GM18502 (cell line): Measurements from ENCODE around the gene C16orf87.

ENCODE experiments used
- ATAC-seq: cut with Tn5 transposase; IDR thresholded peaks from one replicate; pipeline ENCODE4 v1.9.1; 2021; ENCODE audit warnings: mild to moderate bottlenecking; ENCODE audit not compliant: unreplicated experiment, poor library complexity

Gene C16orf87

GRCh38 chr16:46763147-46763546, 67.8 kb downstream of the C16orf87 start:
- no peak for ATAC-seq

GRCh38 chr16:46762583-46762982, 68.4 kb downstream of the C16orf87 start:
- ATAC-seq = no peak

GRCh38 chr16:46759309-46759708, 71.7 kb downstream of the C16orf87 start:
- ATAC-seq = no peak

GRCh38 chr16:46757339-46758050, 73.5 kb downstream of the C16orf87 start:
- no peak for ATAC-seq

- ATAC-seq = no peak
Measured at GRCh38 chr16:46756772-46757171, 74.2 kb downstream of the C16orf87 start.

DNA sequence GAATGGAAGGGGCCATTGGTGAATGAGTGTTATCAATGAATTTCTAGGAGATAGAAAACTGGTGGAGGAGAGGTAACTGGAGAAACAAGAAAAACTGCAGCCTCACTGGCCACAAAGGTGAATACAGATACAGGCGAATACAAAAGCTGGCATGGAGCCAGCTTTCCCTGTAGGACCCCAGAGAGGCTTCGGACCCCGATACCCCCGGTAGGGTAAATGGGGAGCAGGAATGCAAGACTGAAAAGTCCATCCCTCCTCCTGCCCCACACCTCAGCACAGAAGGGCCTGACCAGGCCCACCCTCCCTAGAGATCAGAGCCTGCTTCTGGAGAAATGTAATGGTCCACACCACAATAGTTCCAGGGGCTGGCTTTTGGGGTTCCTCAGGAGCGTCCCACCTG, 78.0 kb downstream of the C16orf87 start:
- ATAC-seq = no peak

DNA sequence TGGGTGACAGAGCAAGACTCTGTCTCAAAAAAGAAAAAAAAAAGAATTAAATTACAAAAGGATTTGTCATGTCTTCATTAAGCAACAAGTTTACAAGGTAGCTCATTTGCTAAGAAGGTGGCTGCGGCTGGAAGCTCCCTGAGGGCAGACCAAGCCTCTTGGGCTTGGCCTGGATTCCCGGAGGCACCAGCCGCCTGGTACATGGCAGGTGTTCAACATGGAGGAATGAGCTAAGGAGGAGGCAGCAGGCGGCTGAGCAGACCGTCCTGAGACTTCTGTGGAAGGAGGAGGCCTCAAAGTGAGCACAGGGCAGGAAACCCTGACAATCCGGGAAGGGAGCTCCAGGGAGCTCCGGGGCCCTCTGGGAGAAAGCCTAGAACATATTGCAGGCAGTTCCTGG, 79.6 kb downstream of the C16orf87 start:
- ATAC-seq = no peak

GRCh38 chr16:46748775-46749705, 81.9 kb downstream of the C16orf87 start:
- peak; percentile 76 for ATAC-seq

- ATAC-seq = no peak
Measured at GRCh38 chr16:46747777-46748651, 83.0 kb downstream of the C16orf87 start, which contains the start of gene MYLK3. TSS of gene MYLK3 (minus strand) at chr16:46748344. CDS start at chr16:46748193, 151 bp downstream.

- ATAC-seq = no peak
Measured at GRCh38 chr16:46746821-46747776, 83.9 kb downstream of the C16orf87 start.
